Kidney (tissue), 14 donors: ENCODE results near the gene TCN2. TPM values are rescaled to one million over a fixed set of nuclear protein-coding genes. Genes with fewer than 3 reads are reported as not detected.

Source experiments
- DNase-seq, 5 donors: peaks; one replicate each; pipeline ENCODE4 v3.0.0-alpha.2; 2013 to 2020
- FAIRE-seq: peaks from 2 replicates; lab custom pipeline; 2012; peaks lifted over from hg19 to GRCh38; lab: Jason Lieb, UNC
- H3K27ac ChIP-seq, 2 donors: one replicate each; pipeline ENCODE4 v1.7.0; 2013; ENCODE audit warnings: low read depth in 2 of 2, low read length in 2 of 2, inconsistent platforms in 1 of 2
- H3K27me3 ChIP-seq: one replicate; pipeline ENCODE4 v1.7.1; 2013; ENCODE audit warnings: low read length, inconsistent platforms; ENCODE audit not compliant: control insufficient read depth, insufficient read depth
- H3K36me3 ChIP-seq, 3 donors: one replicate each; pipeline versions ENCODE4 v1.7.0 to v1.7.1; 2013; ENCODE audit warnings: low read length in 3 of 3, control low read depth in 1 of 3, inconsistent platforms in 1 of 3; ENCODE audit not compliant: insufficient read depth in 3 of 3, control insufficient read depth in 2 of 3
- H3K4me1 ChIP-seq, 3 donors: one replicate each; pipeline versions ENCODE4 v1.7.0 to v1.7.1; 2013; ENCODE audit warnings: low read length in 3 of 3, inconsistent platforms in 1 of 3, low read depth in 1 of 3; ENCODE audit not compliant: control insufficient read depth in 2 of 3, insufficient read depth in 2 of 3
- H3K4me3 ChIP-seq, 3 donors: one replicate each; pipeline versions ENCODE4 v1.7.0 to v1.8.1; 2013; ENCODE audit warnings: low read length in 3 of 3, control low read depth in 1 of 3, inconsistent platforms in 1 of 3
- H3K9ac ChIP-seq, 3 donors: one replicate each; pipeline versions ENCODE4 v1.7.0 to v1.7.1; 2013; ENCODE audit warnings: low read length in 3 of 3, control low read depth in 1 of 3, inconsistent platforms in 1 of 3
- H3K9me3 ChIP-seq, 3 donors: one replicate each; pipeline versions ENCODE4 v1.7.0 to v1.7.1; 2013; ENCODE audit warnings: low read length in 3 of 3, control low read depth in 1 of 3, inconsistent platforms in 1 of 3; ENCODE audit not compliant: control insufficient read depth in 2 of 3, insufficient read depth in 1 of 3
- intact Hi-C: fragments of 100-400 bp; cut with DNase I; formaldehyde crosslinking; loops from one replicate; pipeline ENCODE4 v1.11.1; 2022
- polyA plus RNA-seq: library from polyadenylated mRNA; stranded (reverse); fragments of 350-450 nt; fragmentation: Illumina TruSeq; extraction: RNeasy Lipid Tissue Mini Kit (QIAGEN cat#74804); gene quantifications from one replicate; pipeline ENCODE4 v1.2.3, GENCODE V29; 2014; ENCODE audit warnings: low read depth, low replicate concordance; ENCODE audit not compliant: insufficient read depth
- total RNA-seq: library from RNA; stranded (reverse); fragmentation: NEBNext Ultra II Directional; extraction: Animal tissue kit (Norgen Biotek cat#: 25700); gene quantifications from one replicate; pipeline ENCODE4 v1.2.1, GENCODE V29; 2021
- TF ChIP-seq, protein P1 (sequence below): IDR thresholded peaks from 3 replicates; pipeline ENCODE4 v1.5.1; 2012; ENCODE audit warnings: mild to moderate bottlenecking, moderate library complexity, borderline replicate concordance; ENCODE audit not compliant: insufficient read depth; ENCODE audit errors: extremely low read depth
- donor health status: control.
- donor health status: control.
- donor health status: control.
- donor health status: control.
- donor health status: control.
- donor health status: DM: yes; HTN: yes; CAD: no.
- donor health status: Normal renal cell carcinoma (clear cell type).

TCN2 gene
- total and polyA plus RNA-seq, 2 donors from 2014 or later, result 71.3 to 174 TPM

DNA sequence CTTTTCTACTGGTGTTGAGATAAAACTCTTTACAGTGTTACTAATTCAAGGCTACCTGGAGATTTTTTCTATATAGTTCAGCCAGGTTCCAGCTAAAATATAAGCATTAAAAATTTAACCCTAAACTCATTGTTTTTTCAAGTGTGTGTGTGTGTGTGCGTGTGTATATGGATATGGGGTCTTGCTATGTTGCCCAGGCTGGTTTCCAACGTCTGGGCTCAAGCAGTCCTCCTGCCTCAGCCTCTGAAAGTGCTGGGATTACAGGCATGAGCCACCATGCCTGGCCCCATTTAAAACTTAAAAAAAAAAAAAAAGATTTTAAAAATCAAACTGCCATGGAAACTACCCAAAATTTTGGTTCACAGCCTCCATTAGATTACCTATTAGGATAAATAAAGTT lies 10.8 kb upstream of the TCN2 start:
- no peak overlapping the region for H3K9ac ChIP-seq
- TF ChIP-seq, protein P1, sequence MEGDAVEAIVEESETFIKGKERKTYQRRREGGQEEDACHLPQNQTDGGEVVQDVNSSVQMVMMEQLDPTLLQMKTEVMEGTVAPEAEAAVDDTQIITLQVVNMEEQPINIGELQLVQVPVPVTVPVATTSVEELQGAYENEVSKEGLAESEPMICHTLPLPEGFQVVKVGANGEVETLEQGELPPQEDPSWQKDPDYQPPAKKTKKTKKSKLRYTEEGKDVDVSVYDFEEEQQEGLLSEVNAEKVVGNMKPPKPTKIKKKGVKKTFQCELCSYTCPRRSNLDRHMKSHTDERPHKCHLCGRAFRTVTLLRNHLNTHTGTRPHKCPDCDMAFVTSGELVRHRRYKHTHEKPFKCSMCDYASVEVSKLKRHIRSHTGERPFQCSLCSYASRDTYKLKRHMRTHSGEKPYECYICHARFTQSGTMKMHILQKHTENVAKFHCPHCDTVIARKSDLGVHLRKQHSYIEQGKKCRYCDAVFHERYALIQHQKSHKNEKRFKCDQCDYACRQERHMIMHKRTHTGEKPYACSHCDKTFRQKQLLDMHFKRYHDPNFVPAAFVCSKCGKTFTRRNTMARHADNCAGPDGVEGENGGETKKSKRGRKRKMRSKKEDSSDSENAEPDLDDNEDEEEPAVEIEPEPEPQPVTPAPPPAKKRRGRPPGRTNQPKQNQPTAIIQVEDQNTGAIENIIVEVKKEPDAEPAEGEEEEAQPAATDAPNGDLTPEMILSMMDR, result no peak
- no peaks in the 10 kb centered on the region for H3K9me3 ChIP-seq
- no peaks in the 10 kb centered on the region for H3K27me3 ChIP-seq
- no peak overlapping the region for H3K4me3 ChIP-seq
- no peak for DNase-seq
- intact Hi-C loops, result no loop called here
- no peaks in the 10 kb centered on the region for H3K36me3 ChIP-seq
- no peak overlapping the region for H3K27ac ChIP-seq
- H3K4me1 ChIP-seq, result peaks cover 0 to 2% (median 0%) of the 10 kb centered on the region in 3 donors
- no peak for FAIRE-seq

DNA sequence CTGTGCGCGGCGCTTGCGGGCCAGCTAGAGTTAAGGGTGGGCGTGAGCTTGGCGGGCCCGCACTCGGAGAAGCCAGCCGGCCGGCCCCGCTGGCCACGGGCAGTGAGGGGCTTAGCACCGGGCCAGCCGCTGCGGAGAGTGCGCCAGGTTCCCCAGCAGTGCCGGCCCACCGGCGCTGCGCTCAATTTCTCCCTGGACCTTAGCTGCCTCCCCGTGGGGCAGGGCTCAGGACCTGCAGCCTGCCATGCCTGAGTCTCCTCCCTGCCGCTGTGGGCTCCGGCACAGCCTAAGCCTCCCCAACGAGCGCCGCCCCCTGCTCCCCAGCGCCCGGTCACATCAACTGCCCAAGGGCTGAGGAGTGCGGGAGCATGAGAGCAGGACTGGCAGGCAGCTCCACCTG lies 10.1 kb upstream of the TCN2 start:
- Histone ChIP-seq H3K36me3 (no peaks in the 10 kb centered on the region), H3K27ac (no peak overlapping the region), H3K27me3 (no peaks in the 10 kb centered on the region), H3K9ac (no peak overlapping the region), H3K4me3 (no peak overlapping the region), H3K9me3 (no peaks in the 10 kb centered on the region), H3K4me1 (no peaks in the 10 kb centered on the region)
- DNase-seq (no peak), FAIRE-seq (no peak)
- intact Hi-C loops, result no loop called here
- TF ChIP-seq, protein P1, result no peak

- no peak overlapping the region for H3K9ac ChIP-seq
Observed at GRCh38 chr22:30598986-30599385, 8.0 kb upstream of the TCN2 start.

More at GRCh38 chr22:30598986-30599385, 8.0 kb upstream of the TCN2 start:
- no peak overlapping the region for H3K27ac ChIP-seq
- no peaks in the 10 kb centered on the region for H3K27me3 ChIP-seq
- intact Hi-C loops, result no loop called here
- H3K9me3 ChIP-seq, result no peaks in the 10 kb centered on the region
- no peak for DNase-seq
- no peak for FAIRE-seq
- H3K36me3 ChIP-seq, result no peaks in the 10 kb centered on the region
- H3K4me1 ChIP-seq, result no peaks in the 10 kb centered on the region
- no peak overlapping the region for H3K4me3 ChIP-seq
- TF ChIP-seq, protein P1, result no peak
